ENCODE results near the gene MPP2.
"Not testable (repeated sequence)": the region's sequence is repeated elsewhere in the genome, so short reads cannot be mapped to it uniquely, and the experiment has no call there.

MPP2 gene

GRCh38 chr17:43900858-43901754 lies 6.2 kb downstream of the MPP2 start:
- DNase-seq (ENCODE audit: low spot score): no peak

GRCh38 chr17:43900183-43900857 lies 7.0 kb downstream of the MPP2 start:
- peak; percentile 99 for DNase-seq (ENCODE audit: low spot score)

GRCh38 chr17:43898446-43898845 lies 8.9 kb downstream of the MPP2 start:
- DNase-seq (ENCODE audit: low spot score): no peak

- DNase-seq (ENCODE audit: low spot score): no peak
Observed at GRCh38 chr17:43897831-43898230, 9.5 kb downstream of the MPP2 start.

- DNase-seq (ENCODE audit: low spot score): not testable (repeated sequence)
Observed at GRCh38 chr17:43894494-43894893, 12.8 kb downstream of the MPP2 start.

- no peak for DNase-seq (ENCODE audit: low spot score)
Observed at GRCh38 chr17:43892647-43892952, 14.7 kb downstream of the MPP2 start.

GRCh38 chr17:43891851-43892646 lies 15.3 kb downstream of the MPP2 start:
- no peak for DNase-seq (ENCODE audit: low spot score)

GRCh38 chr17:43890240-43890639 lies 17.1 kb downstream of the MPP2 start:
- DNase-seq (ENCODE audit: low spot score): peak; percentile 19

- no peak for DNase-seq (ENCODE audit: low spot score)
Observed at GRCh38 chr17:43888548-43888947, 18.8 kb downstream of the MPP2 start.

- DNase-seq (ENCODE audit: low spot score): no peak
Observed at GRCh38 chr17:43882761-43883415, 24.4 kb downstream of the MPP2 start.

GRCh38 chr17:43881758-43882505 lies 25.4 kb downstream of the MPP2 start:
- no peak for DNase-seq (ENCODE audit: low spot score)

GRCh38 chr17:43881181-43881580 lies 26.2 kb downstream of the MPP2 start:
- DNase-seq (ENCODE audit: low spot score): no peak

GRCh38 chr17:43880420-43880991 lies 26.8 kb downstream of the MPP2 start:
- peak; percentile 83 for DNase-seq (ENCODE audit: low spot score)

- DNase-seq (ENCODE audit: low spot score): no peak
Observed at GRCh38 chr17:43879723-43880419, 27.5 kb downstream of the MPP2 start.

- peak; percentile 93 for DNase-seq (ENCODE audit: low spot score)
Observed at GRCh38 chr17:43878260-43879175, 28.8 kb downstream of the MPP2 start.

- DNase-seq (ENCODE audit: low spot score): no peak
Observed at GRCh38 chr17:43877451-43878155, 29.7 kb downstream of the MPP2 start.

- no peak for DNase-seq (ENCODE audit: low spot score)
Observed at GRCh38 chr17:43877031-43877430, 30.3 kb downstream of the MPP2 start.

- DNase-seq (ENCODE audit: low spot score): no peak
Observed at GRCh38 chr17:43875476-43876147, 31.7 kb downstream of the MPP2 start.

All from ecto neural progenitor cell (in vitro differentiated cells).